Neural crest cell (in vitro differentiated cells): ENCODE measurements around the gene COX14. TPM values are rescaled to one million over a fixed set of nuclear protein-coding genes. Genes with fewer than 3 reads are reported as not detected.

Experiments used
- DNase-seq: peaks from one replicate; pipeline ENCODE4 v3.0.0; 2021; ENCODE audit warnings: low read depth, mixed read lengths, low spot score
- H3K27ac Mint-ChIP-seq: one replicate; pipeline ENCODE4 v1.8.0; 2021; ENCODE audit warnings: mild to moderate bottlenecking, mixed read lengths; ENCODE audit not compliant: unreplicated experiment
- H3K27me3 Mint-ChIP-seq: 2 replicates; pipeline ENCODE4 v1.8.0; 2021; ENCODE audit warnings: low read depth, mild to moderate bottlenecking, mixed read lengths
- H3K36me3 Mint-ChIP-seq: 2 replicates; pipeline ENCODE4 v1.8.0; 2021; ENCODE audit warnings: low read depth, mild to moderate bottlenecking, mixed read lengths
- H3K4me1 Mint-ChIP-seq: 2 replicates; pipeline ENCODE4 v1.8.0; 2021; ENCODE audit warnings: mixed read lengths
- H3K4me3 Mint-ChIP-seq: one replicate; pipeline ENCODE4 v1.8.0; 2021; ENCODE audit warnings: mild to moderate bottlenecking, mixed read lengths
- H3K9me3 Mint-ChIP-seq: 2 replicates; pipeline ENCODE4 v1.8.0; 2021; ENCODE audit warnings: mixed read lengths
- total RNA-seq: library from RNA; stranded (reverse); gene quantifications from 2 replicates; pipeline ENCODE4 v1.2.1, GENCODE V29; 2021
- TF ChIP-seq, protein P1 (sequence below): fragments of 200-600 bp; sonication (generic); conservative IDR thresholded peaks from 2 replicates; pipeline ENCODE4 v1.5.0; 2021; ENCODE audit warnings: antibody characterized with exemption, mild to moderate bottlenecking

COX14 gene
- total RNA-seq, 1 donor from 2014 or later = 22.4 TPM

GRCh38 chr12:50085615-50086072 is 26.4 kb upstream of the COX14 start:
- Mint-ChIP-seq H3K27ac (peak overlapping the region; percentile 91), H3K9me3 (no peaks in the 10 kb centered on the region), H3K36me3 (peaks cover 3% of the 10 kb centered on the region), H3K4me3 (peak overlapping the region; percentile 97), H3K27me3 (no peaks in the 10 kb centered on the region), H3K4me1 (peaks cover 40% of the 10 kb centered on the region)
- TF ChIP-seq, protein P1, sequence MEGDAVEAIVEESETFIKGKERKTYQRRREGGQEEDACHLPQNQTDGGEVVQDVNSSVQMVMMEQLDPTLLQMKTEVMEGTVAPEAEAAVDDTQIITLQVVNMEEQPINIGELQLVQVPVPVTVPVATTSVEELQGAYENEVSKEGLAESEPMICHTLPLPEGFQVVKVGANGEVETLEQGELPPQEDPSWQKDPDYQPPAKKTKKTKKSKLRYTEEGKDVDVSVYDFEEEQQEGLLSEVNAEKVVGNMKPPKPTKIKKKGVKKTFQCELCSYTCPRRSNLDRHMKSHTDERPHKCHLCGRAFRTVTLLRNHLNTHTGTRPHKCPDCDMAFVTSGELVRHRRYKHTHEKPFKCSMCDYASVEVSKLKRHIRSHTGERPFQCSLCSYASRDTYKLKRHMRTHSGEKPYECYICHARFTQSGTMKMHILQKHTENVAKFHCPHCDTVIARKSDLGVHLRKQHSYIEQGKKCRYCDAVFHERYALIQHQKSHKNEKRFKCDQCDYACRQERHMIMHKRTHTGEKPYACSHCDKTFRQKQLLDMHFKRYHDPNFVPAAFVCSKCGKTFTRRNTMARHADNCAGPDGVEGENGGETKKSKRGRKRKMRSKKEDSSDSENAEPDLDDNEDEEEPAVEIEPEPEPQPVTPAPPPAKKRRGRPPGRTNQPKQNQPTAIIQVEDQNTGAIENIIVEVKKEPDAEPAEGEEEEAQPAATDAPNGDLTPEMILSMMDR = no peak
- DNase-seq = no peak

DNA sequence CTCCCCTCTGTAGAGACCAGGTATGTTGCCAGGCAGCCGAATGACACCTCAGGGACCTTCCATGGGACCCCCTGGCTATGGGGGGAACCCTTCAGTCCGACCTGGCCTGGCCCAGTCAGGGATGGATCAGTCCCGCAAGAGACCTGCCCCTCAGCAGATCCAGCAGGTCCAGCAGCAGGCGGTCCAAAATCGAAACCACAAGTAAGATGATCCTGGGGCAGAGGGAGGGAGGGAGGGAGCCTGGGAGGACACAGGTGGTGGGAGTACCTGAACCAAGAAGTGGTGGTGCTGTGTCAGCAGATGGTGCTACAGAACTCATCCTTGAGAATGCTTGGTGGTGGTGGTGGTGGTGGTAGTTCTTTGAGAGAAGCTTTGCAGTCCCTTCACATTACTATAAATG is 25.9 kb upstream of the COX14 start:
- Mint-ChIP-seq H3K36me3 (peaks cover 6% of the 10 kb centered on the region), H3K9me3 (no peaks in the 10 kb centered on the region), H3K27me3 (no peaks in the 10 kb centered on the region), H3K4me1 (peaks cover 40% of the 10 kb centered on the region), H3K4me3 (peak overlapping the region; percentile 97), H3K27ac (no peak overlapping the region)
- TF ChIP-seq, protein P1 = no peak
- no peak for DNase-seq

- TF ChIP-seq, protein P1 = no peak
- H3K36me3 Mint-ChIP-seq = peaks cover 10% of the 10 kb centered on the region
- no peaks in the 10 kb centered on the region for H3K27me3 Mint-ChIP-seq
- no peak for DNase-seq
- no peak overlapping the region for H3K27ac Mint-ChIP-seq
- peaks cover 40% of the 10 kb centered on the region for H3K4me1 Mint-ChIP-seq
- H3K9me3 Mint-ChIP-seq = no peaks in the 10 kb centered on the region
- H3K4me3 Mint-ChIP-seq = peak overlapping the region; percentile 97
Measured at GRCh38 chr12:50087151-50087550, 24.9 kb upstream of the COX14 start.

- DNase-seq = no peak
- Mint-ChIP-seq H3K27ac (no peak overlapping the region), H3K4me1 (peaks cover 40% of the 10 kb centered on the region), H3K36me3 (peaks cover 10% of the 10 kb centered on the region), H3K4me3 (peak overlapping the region; percentile 97), H3K9me3 (no peaks in the 10 kb centered on the region), H3K27me3 (no peaks in the 10 kb centered on the region)
- TF ChIP-seq, protein P1 = no peak
Measured at GRCh38 chr12:50087995-50088394, 24.0 kb upstream of the COX14 start.

- TF ChIP-seq, protein P1 = peak; percentile 83
- Mint-ChIP-seq H3K9me3 (no peaks in the 10 kb centered on the region), H3K27ac (no peak overlapping the region), H3K27me3 (no peaks in the 10 kb centered on the region), H3K36me3 (peaks cover 10% of the 10 kb centered on the region), H3K4me3 (peak overlapping the region; percentile 97), H3K4me1 (peaks cover 35% of the 10 kb centered on the region)
- peak; percentile 25 for DNase-seq
Measured at GRCh38 chr12:50088577-50089335, 23.3 kb upstream of the COX14 start.
